Left kidney (tissue), 8 donors: ENCODE results near the gene NCR3LG1. TPM values are rescaled to one million over a fixed set of nuclear protein-coding genes. Genes with fewer than 3 reads are reported as not detected.

Source experiments
- DNase-seq: peaks from one replicate; pipeline ENCODE4 v3.0.0-alpha.2; 2013
- long read RNA-seq, 8 donors: transcript quantifications; one replicate each; lab custom pipeline, GENCODE V29; 2026
- polyA plus RNA-seq: library from polyadenylated mRNA; unstranded; fragments of 120-200 nt; gene quantifications from one replicate; pipeline ENCODE4 v1.2.1, GENCODE V29; 2013; ENCODE audit not compliant: insufficient read length

Gene NCR3LG1, protein sequence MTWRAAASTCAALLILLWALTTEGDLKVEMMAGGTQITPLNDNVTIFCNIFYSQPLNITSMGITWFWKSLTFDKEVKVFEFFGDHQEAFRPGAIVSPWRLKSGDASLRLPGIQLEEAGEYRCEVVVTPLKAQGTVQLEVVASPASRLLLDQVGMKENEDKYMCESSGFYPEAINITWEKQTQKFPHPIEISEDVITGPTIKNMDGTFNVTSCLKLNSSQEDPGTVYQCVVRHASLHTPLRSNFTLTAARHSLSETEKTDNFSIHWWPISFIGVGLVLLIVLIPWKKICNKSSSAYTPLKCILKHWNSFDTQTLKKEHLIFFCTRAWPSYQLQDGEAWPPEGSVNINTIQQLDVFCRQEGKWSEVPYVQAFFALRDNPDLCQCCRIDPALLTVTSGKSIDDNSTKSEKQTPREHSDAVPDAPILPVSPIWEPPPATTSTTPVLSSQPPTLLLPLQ
- polyA plus RNA-seq, result 2.3 TPM
- long read RNA-seq, donor 1, result 0 reads
- long read RNA-seq, donor 2, result 0 reads
- long read RNA-seq, donor 3, result 0 reads
- long read RNA-seq, donor 4, result 0 reads
- long read RNA-seq, donor 5, result 0 reads
- long read RNA-seq, donor 6, result 0 reads
- long read RNA-seq, donor 7, result 0 reads
- long read RNA-seq, donor 8, result 0 reads

DNA sequence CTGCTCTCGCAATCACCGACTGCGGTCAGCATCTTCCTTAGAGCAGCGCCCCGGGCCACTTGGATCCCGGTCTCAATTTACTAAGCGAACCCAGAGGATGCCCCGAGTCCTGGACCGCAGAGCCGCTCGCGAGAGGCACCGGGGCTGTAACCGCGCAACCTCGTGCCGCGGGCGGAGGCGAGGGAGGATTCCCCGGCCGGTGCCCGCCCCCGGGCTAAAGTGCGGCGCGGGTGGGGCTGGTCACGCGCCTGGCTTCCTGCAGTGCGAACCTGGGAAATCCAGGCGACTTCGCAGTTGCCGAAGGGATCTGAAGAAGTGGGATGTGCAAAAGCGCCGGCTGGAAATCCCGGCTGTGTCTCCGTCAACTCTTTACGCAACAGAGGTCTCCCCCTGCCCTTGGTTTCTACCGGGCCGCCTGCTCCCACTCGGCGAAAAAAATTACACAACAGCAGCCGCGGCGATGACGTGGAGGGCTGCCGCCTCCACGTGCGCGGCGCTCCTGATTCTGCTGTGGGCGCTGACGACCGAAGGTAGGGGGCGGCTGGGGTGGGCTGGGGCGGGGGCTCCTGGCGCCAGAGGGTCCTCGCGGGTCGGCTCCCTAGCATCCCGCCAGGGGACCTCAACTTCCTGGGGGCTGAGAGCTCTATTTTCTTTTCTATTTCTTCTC, at the start of gene NCR3LG1:
Gene NCR3LG1 (plus strand): TSS at position 291 of the 667 bp plus-strand sequence. CDS start 170 bp downstream, at position 461.
- DNase-seq, result peak; percentile 44

- DNase-seq, result no peak
Measured at GRCh38 chr11:17313349-17314231, 38.0 kb upstream of the NCR3LG1 start.

DNA sequence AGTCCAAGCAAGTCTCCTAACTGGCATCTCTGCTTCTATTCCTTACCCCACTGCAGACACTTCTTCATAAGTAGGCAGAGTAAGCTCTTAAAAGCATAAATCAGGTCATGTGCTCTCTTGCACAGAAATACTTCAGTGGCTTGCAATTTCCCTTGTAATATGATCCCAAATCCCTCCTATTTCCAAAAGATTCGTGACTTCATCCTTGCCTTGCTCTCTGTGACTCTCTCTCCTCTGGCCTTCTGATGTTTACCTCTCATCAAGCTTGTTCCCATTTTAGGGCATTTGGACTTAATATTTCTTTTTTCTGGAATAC, 37.4 kb upstream of the NCR3LG1 start:
- DNase-seq, result peak; percentile 27

DNA sequence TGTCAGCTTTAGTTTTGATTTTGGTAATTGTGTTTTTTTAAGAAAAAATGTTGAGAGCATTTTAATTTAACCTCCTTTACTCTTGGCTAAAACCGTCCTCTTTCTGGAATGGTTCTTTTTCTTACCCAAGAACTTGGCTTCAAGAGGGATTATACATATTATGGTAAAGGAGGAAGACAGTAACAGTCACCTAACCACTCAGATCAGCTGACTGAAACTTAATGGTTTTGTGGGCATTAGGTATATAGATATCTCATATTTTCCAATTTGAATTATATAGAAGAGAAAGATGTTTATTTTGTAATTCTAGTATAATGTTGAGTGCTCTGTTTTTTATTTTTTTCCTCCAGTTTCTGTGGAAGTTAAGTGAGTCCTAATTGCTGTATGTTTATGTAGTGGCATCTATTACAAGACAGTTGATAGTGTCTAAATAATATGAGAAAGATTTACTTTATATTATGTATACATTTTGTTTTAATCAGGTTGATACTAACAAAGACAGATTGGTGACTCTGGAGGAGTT, 36.6 kb upstream of the NCR3LG1 start:
- no peak for DNase-seq

DNA sequence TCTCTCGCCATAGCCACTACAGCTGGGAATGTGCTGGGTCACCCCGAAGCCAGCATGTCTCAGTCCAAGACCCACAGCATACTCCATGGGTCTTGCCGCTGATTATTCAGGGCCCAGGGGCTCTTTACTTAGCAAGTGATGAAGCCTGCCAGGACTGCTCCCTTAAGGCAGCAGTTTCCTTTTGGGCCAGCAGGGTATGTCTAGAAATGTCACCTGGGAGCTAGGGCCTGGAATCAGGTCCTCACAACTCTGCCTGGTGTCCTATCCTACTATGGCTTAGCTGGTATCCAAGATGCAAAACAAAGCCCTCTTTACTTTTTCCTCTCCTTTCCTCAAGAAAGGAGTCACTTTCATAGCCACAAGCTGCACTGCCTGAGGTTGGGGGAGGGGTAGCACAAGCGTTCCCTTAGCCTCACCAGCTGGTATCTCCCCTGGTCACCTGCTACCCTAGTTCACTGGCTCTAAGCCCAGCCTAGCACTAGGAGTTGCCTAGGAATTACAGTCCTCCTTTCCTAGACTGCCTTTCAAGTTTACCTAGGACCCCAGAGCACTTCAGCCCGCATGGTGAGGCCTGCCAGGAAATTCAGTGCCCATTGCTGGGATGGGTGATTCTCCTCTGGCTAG, 22.6 kb upstream of the NCR3LG1 start:
- no peak for DNase-seq

DNA sequence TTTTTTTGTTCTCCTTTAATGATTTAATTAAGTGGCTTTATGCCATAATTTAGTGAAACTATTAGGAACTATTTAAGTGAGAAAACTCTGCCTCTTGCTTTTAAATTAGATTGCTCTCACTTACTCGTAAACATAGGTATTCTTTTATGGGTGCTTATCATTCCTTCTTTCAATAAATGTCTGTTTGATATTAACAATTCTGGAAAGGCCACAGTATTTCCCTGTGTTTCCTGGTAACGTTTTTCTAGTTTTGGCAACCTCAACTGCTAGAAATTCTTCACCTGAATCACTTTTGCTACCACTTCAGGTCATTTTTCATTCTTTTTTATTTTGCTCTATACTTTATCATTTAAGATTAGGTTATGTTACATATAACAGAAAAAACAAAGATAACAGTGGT, 19.9 kb upstream of the NCR3LG1 start:
- no peak for DNase-seq

- DNase-seq, result no peak
Measured at GRCh38 chr11:17333799-17334586, 17.6 kb upstream of the NCR3LG1 start.

GRCh38 chr11:17343257-17343656, 8.3 kb upstream of the NCR3LG1 start:
- no peak for DNase-seq

- no peak for DNase-seq
Measured at GRCh38 chr11:17343907-17344306, 7.7 kb upstream of the NCR3LG1 start.

DNA sequence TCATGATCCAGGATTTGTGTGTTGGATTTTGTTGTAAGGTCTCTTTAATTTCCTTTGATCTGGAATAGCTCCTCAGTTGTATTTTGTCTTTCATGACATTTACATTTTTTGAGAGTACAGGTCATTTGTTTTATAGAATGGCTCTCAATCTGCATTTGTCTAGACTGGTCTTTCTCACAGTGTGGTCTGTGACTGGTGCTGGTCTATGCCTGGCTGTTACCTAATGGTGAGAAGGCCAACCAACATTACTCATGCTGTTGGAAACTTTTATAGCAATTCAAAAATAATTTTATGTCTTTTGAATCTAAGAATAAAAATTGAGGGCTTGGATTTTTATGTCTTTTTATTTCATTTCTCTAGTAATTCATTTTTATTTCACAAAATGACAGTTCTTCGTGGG, 3.9 kb upstream of the NCR3LG1 start:
- DNase-seq, result no peak

GRCh38 chr11:17350455-17351171, 987 bp upstream of the NCR3LG1 start:
- no peak for DNase-seq

- peak; percentile 5 for DNase-seq
Measured at GRCh38 chr11:17351172-17351509, 459 bp upstream of the NCR3LG1 start.

GRCh38 chr11:17352950-17353820, 1.6 kb downstream of the NCR3LG1 start:
- peak; percentile 71 for DNase-seq

DNA sequence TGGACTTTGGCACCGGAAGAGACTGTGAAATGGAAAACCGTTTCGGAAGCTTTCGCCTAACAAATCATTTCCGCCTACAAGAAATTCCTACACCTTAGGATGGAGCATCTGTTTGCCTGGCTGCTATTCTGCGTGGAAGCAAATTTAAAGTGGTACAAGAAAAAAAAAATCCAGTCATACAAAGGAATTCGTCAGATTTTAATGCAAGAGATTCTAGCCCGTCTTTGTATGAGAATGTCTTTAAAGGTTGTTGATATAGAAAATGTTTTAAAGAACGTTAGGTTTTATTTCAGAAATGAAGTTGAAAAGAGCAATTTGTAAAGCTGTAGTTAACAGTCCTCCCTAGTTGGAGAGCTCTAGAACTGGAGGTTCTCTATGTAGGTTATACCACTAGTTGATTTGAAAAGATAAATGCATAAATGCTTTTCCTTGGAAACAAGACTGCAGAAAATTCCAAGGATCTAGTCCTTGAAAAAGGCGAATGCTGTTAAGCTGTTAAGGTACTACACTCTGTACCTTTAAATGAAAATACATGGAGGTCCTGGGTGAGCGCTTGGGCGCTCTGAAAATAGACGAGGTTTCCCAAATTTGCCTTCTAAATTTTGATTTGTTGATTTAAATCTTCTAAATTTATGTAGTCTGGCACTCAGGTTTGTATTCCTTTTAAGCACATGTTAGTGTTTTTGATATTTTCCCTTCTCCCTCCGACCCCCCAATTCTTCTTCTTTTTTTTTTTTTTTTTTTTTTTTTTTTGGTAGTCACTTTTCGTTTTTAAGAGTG, 2.4 kb downstream of the NCR3LG1 start:
- no peak for DNase-seq

DNA sequence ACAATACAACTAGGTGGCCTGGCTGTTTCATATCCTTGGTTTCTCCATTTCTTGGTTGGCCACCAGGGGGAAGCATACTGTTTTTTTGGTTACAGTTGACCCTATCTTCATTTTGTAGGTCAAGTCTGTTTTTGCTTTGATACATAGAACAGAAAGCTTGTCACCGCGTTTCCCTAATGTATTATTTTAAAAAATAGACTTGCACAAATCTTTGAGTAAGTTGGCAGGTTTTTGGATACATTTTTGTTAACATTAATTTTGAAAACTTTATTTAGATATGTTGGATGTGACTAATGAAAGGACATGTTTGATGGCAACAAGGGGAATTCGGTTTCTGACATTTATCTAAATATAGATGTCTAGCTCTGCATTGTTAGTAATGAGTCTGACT, 3.0 kb downstream of the NCR3LG1 start:
- peak; percentile 57 for DNase-seq

- no peak for DNase-seq
Measured at GRCh38 chr11:17366495-17366894, 14.9 kb downstream of the NCR3LG1 start.

DNA sequence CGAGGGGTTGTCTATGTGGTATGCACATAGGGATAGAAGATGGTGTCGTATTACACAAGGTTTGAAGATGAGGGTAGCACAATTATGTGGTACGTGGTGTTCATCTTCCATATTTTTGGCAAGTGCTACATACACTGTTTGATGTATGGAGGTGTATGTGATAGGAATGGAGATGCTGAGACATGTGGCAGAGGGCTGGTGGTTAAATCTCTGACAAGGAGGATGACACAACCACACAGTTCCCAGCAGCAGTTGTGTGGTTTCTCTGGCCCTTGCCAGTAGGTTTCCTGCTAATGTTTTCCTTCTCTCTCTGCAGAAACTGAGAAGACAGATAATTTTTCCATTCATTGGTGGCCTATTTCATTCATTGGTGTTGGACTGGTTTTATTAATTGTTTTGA, 17.0 kb downstream of the NCR3LG1 start:
- DNase-seq, result no peak

- no peak for DNase-seq
Measured at GRCh38 chr11:17369094-17369493, 17.5 kb downstream of the NCR3LG1 start.
